ENCODE data around the gene DUSP6.

DNA sequence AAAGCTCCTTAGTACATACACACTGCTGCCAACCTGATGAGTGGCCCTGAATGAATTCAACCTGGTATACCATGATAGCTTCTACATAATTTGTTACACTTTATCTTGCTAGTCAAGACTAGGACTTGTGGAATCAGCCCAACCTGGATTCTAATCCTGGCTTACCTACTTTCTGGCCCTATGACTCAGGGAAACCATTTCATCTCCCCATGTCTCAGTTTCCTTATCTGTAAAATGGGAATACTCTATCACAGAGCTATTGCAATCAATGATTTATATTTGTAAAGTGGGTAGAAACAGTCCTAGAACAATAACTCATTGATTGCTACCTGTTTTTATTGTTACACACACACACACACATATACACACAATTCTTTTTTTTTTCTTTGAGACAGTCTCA lies 6.5 kb upstream of the DUSP6 start:
- TF ChIP-seq CTCF (IDR thresholded peaks at IDR 0.05) = no peak
- TF ChIP-seq EZH2 (IDR thresholded peaks at IDR 0.05; ENCODE audit: borderline replicate concordance, insufficient read depth, low read depth, low read length, poor library complexity, severe bottlenecking) = no peak
